ENCODE measurements around the gene RNASE8.

Gene RNASE8

GRCh38 chr14:21054123-21054767, 3.4 kb upstream of the RNASE8 start:
- DNase-seq, result no peak

GRCh38 chr14:21054768-21055145, 2.9 kb upstream of the RNASE8 start:
- no peak for DNase-seq

GRCh38 chr14:21055432-21056117, 2.0 kb upstream of the RNASE8 start:
- no peak for DNase-seq

GRCh38 chr14:21056520-21057163, 980 bp upstream of the RNASE8 start:
- no peak for DNase-seq

- no peak for DNase-seq
These were observed 1.3 kb downstream of the RNASE8 start for GRCh38 chr14:21058903-21059302.

GRCh38 chr14:21059842-21060613, 2.4 kb downstream of the RNASE8 start:
- DNase-seq, result no peak

GRCh38 chr14:21060614-21061346, 3.2 kb downstream of the RNASE8 start:
- no peak for DNase-seq

- DNase-seq, result no peak
These were observed 3.7 kb downstream of the RNASE8 start for GRCh38 chr14:21061347-21061668.

GRCh38 chr14:21063479-21063878, 5.9 kb downstream of the RNASE8 start:
- peak; percentile 55 for DNase-seq

GRCh38 chr14:21066882-21067502, 9.4 kb downstream of the RNASE8 start:
- peak; percentile 12 for DNase-seq

- DNase-seq, result peak; percentile 35
These were observed 11.1 kb downstream of the RNASE8 start for GRCh38 chr14:21068521-21069387.

- DNase-seq, result peak; percentile 9
These were observed 11.9 kb downstream of the RNASE8 start for GRCh38 chr14:21069388-21070082.

GRCh38 chr14:21070083-21070609, 12.5 kb downstream of the RNASE8 start, which contains the start of gene ARHGEF40:
ARHGEF40 (plus strand) TSS chr14:21070304; CDS start chr14:21070397, 93 bp downstream.
- DNase-seq, result peak; percentile 40

- peak; percentile 34 for DNase-seq
These were observed 13.1 kb downstream of the RNASE8 start for GRCh38 chr14:21070610-21071224.

- DNase-seq, result peak; percentile 86
These were observed 13.8 kb downstream of the RNASE8 start for GRCh38 chr14:21071225-21072030.

- DNase-seq, result peak; percentile 54
These were observed 14.4 kb downstream of the RNASE8 start for GRCh38 chr14:21072031-21072473.

- DNase-seq, result no peak
These were observed 15.2 kb downstream of the RNASE8 start for GRCh38 chr14:21072781-21073339.

GRCh38 chr14:21073921-21074320, 16.3 kb downstream of the RNASE8 start:
- no peak for DNase-seq

Data from HCEC 1CT (cell line).